Measurements from ENCODE around the gene TMEM143.
"Not testable (repeated sequence)": the region's sequence is repeated elsewhere in the genome, so short reads cannot be mapped to it uniquely, and the experiment has no call there.

TMEM143 gene

DNA sequence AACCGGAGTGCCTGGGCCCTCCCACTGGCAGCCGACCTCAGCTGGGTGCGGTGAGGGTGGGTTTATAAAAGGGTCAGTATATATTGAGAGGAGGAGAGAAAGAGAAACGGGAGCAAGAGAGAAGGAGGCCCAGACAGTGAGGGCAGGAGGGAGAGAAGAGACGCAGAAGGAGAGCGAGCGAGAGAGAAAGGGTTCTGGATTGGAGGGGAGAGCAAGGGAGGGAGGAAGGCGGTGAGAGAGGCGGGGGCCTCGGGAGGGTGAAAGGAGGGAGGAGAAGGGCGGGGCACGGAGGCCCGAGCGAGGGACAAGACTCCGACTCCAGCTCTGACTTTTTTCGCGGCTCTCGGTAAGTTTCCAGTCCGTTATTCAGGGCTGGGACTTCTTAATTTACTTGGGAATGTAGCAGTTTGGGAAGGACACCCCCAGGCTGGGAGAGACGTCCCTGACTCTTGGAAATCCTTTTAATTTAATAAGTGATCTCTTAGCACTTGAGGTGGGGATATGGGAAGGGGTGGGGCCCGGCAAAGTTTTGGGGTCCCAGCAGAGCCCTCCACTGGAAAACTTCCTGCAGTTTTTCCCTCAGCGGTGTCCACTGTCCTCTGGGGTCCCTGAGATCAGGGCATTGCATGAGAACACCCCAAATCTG, 38.4 kb downstream of the TMEM143 start, which contains the start of gene EMP3:
EMP3 (plus strand) TSS at position 288 of the 646 bp plus-strand sequence. CDS start 1,293 bp downstream, outside the sequence.
- H3K9me3 ChIP-seq (ENCODE audit: insufficient read depth, low read length): no peaks in the 10 kb centered on the region; the same call in 1 of the 2 replicates
- DNase-seq (ENCODE audit: low read depth, low spot score): peak; percentile 55

GRCh38 chr19:48321622-48322591, 41.8 kb downstream of the TMEM143 start:
- no peak for TF ChIP-seq ZNF274 (IDR thresholded peaks at IDR 0.05; ENCODE audit: low read depth, low read length)
- no peak for TF ChIP-seq SUZ12 (IDR thresholded peaks at IDR 0.05; ENCODE audit: extremely low read depth, insufficient read depth, insufficient read length)
- no peak for TF ChIP-seq YY1 (IDR thresholded peaks at IDR 0.05; ENCODE audit: insufficient read depth, insufficient read length)
- Histone ChIP-seq H3K36me3 (ENCODE audit: insufficient read depth, insufficient read length, low read length) (peaks cover under 1% of the 10 kb centered on the region), H3K4me1 (ENCODE audit: insufficient read depth, insufficient read length) (peaks cover 4% of the 10 kb centered on the region), H3K9ac (ENCODE audit: insufficient read length, low read depth) (peak overlapping the region; percentile 91), H3K27me3 (ENCODE audit: insufficient read depth, insufficient read length) (no peaks in the 10 kb centered on the region), H3K9me3 (ENCODE audit: insufficient read depth, low read length) (no peaks in the 10 kb centered on the region), H3K4me3 (ENCODE audit: insufficient read length, low read depth) (peak overlapping the region; percentile 62)
- DNase-seq (ENCODE audit: low read depth, low spot score): peak; percentile 72

More for the DNA sequence above, 38.4 kb downstream of the TMEM143 start, which contains the start of gene EMP3:
- Histone ChIP-seq H3K4me1 (ENCODE audit: insufficient read depth, insufficient read length) (peaks cover 1% of the 10 kb centered on the region), H3K27me3 (ENCODE audit: insufficient read depth, insufficient read length) (no peaks in the 10 kb centered on the region), H3K36me3 (ENCODE audit: insufficient read depth, insufficient read length, low read length) (peaks cover 22% of the 10 kb centered on the region), H3K4me3 (ENCODE audit: insufficient read length, low read depth) (peak within 1 kb of the TSS; percentile 51), H3K9ac (ENCODE audit: insufficient read length, low read depth) (peak within 1 kb of the TSS; percentile 74)
- TF ChIP-seq SUZ12 (IDR thresholded peaks at IDR 0.05; ENCODE audit: extremely low read depth, insufficient read depth, insufficient read length): no peak

DNA sequence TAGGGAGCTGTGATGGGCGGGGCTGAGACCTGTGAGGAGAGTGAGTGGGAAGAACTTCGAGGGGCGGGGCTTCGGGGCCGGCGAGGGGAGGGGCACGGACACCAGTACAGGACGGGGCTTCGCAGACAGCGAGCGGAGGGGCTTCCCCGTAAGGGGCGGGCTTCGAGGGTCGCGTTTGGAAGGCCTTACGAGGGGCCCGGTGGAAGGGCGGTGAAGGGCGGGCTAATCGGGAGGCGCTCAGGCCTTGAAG, 42.4 kb downstream of the TMEM143 start:
- Histone ChIP-seq H3K36me3 (ENCODE audit: insufficient read depth, insufficient read length, low read length) (no peaks in the 10 kb centered on the region), H3K9ac (ENCODE audit: insufficient read length, low read depth) (peak overlapping the region; percentile 91), H3K4me3 (ENCODE audit: insufficient read length, low read depth) (peak overlapping the region; percentile 62), H3K27me3 (ENCODE audit: insufficient read depth, insufficient read length) (no peaks in the 10 kb centered on the region), H3K4me1 (ENCODE audit: insufficient read depth, insufficient read length) (peaks cover 4% of the 10 kb centered on the region), H3K9me3 (ENCODE audit: insufficient read depth, low read length) (no peaks in the 10 kb centered on the region)
- peak; percentile 89 for DNase-seq (ENCODE audit: low read depth, low spot score)
- TF ChIP-seq ZNF274 (IDR thresholded peaks at IDR 0.05; ENCODE audit: low read depth, low read length): no peak
- no peak for TF ChIP-seq SUZ12 (IDR thresholded peaks at IDR 0.05; ENCODE audit: extremely low read depth, insufficient read depth, insufficient read length)
- no peak for TF ChIP-seq YY1 (IDR thresholded peaks at IDR 0.05; ENCODE audit: insufficient read depth, insufficient read length)

DNA sequence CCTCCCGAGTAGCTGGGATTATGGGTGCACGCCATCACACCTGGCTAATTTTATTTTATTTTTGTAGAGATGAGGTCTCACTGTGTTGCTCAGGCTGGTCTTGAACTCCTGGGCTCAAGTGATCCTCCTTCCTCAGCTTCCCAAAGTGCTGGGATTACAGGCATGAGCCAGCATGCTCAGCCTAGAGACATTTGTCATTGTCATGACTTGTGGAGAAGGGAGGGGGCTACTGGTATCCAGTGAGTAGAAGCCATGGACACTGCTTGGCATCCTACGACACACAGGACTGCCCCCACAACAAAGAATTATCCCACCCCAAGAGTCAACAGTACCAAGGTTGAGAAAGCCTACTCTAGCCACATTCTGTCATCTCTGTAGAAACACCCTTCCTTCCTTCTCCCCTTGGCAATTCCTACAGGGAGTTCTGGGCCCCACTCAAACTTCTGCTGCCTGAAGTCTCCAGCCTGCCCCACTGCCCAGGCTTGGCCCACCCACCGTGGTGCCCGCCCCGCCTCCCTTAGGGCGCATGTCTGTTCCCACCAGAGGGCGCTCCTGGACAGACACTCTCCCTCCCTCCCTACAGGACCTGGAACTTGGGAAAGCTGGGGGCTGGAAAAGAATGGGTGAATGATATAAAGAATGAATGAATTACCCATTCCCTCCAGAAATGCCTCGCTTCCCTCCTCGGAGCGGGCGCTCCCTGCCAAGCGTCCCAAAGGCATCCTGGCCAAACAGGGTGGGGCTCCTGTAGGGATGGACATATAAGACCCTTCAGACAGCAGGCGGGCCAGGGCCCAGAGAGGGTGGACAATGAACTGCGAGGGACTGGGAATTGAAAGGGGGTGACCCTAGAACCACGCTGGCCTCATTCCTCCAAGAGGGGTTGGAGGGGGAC, 43.8 kb downstream of the TMEM143 start:
- H3K4me3 ChIP-seq (ENCODE audit: insufficient read length, low read depth): no peak overlapping the region

DNA sequence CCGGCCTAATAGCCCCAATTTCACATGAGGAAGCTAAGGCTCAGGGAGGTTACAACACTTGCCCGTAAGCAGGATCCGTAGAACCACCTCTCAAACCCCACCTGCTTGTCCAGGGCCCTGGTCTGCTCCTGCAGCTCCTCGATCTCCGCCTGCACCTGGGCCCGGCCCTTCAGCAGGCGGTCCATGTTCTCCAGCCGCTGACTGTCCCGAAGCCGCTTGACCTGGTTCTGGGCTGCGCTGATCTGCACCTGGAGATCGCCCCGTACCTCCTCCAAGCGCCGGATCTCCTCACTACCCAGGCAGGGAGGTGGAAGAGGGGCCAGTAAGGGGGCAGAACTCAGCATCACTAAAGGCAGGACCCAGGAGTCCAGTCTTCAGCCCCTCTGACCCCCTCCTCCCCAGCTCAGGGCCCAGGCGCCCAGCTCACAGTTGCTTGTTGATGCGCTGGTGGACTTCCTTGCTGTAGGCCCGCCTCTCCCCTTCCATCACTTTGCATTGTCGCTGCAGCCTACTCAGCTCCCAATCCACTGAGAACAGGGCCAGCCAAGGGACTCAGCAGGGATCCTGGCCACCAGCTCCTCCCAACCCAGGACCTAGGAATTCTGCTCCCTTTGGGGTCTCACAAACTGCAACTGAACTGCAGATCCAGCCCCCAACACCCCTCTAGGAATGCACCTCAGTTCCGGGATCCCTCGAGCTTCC, 45.3 kb downstream of the TMEM143 start:
- H3K4me3 ChIP-seq (ENCODE audit: insufficient read length, low read depth): no peak overlapping the region
- H3K36me3 ChIP-seq (ENCODE audit: insufficient read depth, insufficient read length, low read length): no peaks in the 10 kb centered on the region
- H3K9me3 ChIP-seq (ENCODE audit: insufficient read depth, low read length): no peaks in the 10 kb centered on the region
- H3K27me3 ChIP-seq (ENCODE audit: insufficient read depth, insufficient read length): no peaks in the 10 kb centered on the region
- H3K4me1 ChIP-seq (ENCODE audit: insufficient read depth, insufficient read length): peaks cover 4% of the 10 kb centered on the region
- no peak for DNase-seq (ENCODE audit: low read depth, low spot score)
- TF ChIP-seq YY1 (IDR thresholded peaks at IDR 0.05; ENCODE audit: insufficient read depth, insufficient read length) (no peak), ZNF274 (IDR thresholded peaks at IDR 0.05; ENCODE audit: low read depth, low read length) (no peak), SUZ12 (IDR thresholded peaks at IDR 0.05; ENCODE audit: extremely low read depth, insufficient read depth, insufficient read length) (no peak)
- H3K9ac ChIP-seq (ENCODE audit: insufficient read length, low read depth): no peak overlapping the region

More for the DNA sequence above, 43.8 kb downstream of the TMEM143 start:
- Histone ChIP-seq H3K9me3 (ENCODE audit: insufficient read depth, low read length) (no peaks in the 10 kb centered on the region), H3K4me1 (ENCODE audit: insufficient read depth, insufficient read length) (peaks cover 4% of the 10 kb centered on the region), H3K27me3 (ENCODE audit: insufficient read depth, insufficient read length) (no peaks in the 10 kb centered on the region), H3K9ac (ENCODE audit: insufficient read length, low read depth) (no peak overlapping the region), H3K36me3 (ENCODE audit: insufficient read depth, insufficient read length, low read length) (no peaks in the 10 kb centered on the region)
- peak; percentile 44 for DNase-seq (ENCODE audit: low read depth, low spot score)
- TF ChIP-seq ZNF274 (IDR thresholded peaks at IDR 0.05; ENCODE audit: low read depth, low read length): no peak
- TF ChIP-seq YY1 (IDR thresholded peaks at IDR 0.05; ENCODE audit: insufficient read depth, insufficient read length): no peak
- TF ChIP-seq SUZ12 (IDR thresholded peaks at IDR 0.05; ENCODE audit: extremely low read depth, insufficient read depth, insufficient read length): no peak

- H3K9ac ChIP-seq (ENCODE audit: insufficient read length, low read depth); H3K4me3 ChIP-seq (ENCODE audit: insufficient read length, low read depth); H3K4me1 ChIP-seq (ENCODE audit: insufficient read depth, insufficient read length); DNase-seq (ENCODE audit: low read depth, low spot score); H3K9me3 ChIP-seq (ENCODE audit: insufficient read depth, low read length); H3K36me3 ChIP-seq (ENCODE audit: insufficient read depth, insufficient read length, low read length); H3K27me3 ChIP-seq (ENCODE audit: insufficient read depth, insufficient read length): not testable (repeated sequence)
Observed at GRCh38 chr19:48317708-48317960, 46.1 kb downstream of the TMEM143 start.

Measured in NT2/D1 (cell line).